Lower leg skin (tissue), 4 donors: ENCODE measurements around the gene CSNK1G3. TPM values are rescaled to one million over a fixed set of nuclear protein-coding genes. Genes with fewer than 3 reads are reported as not detected.
"Not testable (repeated sequence)": the region's sequence is repeated elsewhere in the genome, so short reads cannot be mapped to it uniquely, and the experiment has no call there.

Experiments
- DNase-seq, 2 donors: peaks; one replicate each; pipeline ENCODE4 v3.0.0-alpha.2; 2019; ENCODE audit warnings: low spot score in 2 of 2
- H3K4me3 ChIP-seq: fragments of 200-600 bp; sonication (generic); 2 replicates; pipeline ENCODE4 v1.5.1; 2017; ENCODE audit warnings: mild to moderate bottlenecking, low read depth; ENCODE audit not compliant: poor library complexity, severe bottlenecking
- CTCF ChIP-seq, 3 donors: fragments of 450-650 bp; IDR thresholded peaks; one replicate each; pipeline ENCODE4 v1.5.1; 2016; ENCODE audit warnings: antibody characterized with exemption in 3 of 3, mild to moderate bottlenecking in 3 of 3, moderate library complexity in 2 of 3
- POLR2A ChIP-seq, 2 donors: fragments of 450-650 bp; IDR thresholded peaks; one replicate each; pipeline ENCODE4 v1.6.1; 2016 to 2017; ENCODE audit warnings: antibody characterized with exemption in 2 of 2, mild to moderate bottlenecking in 1 of 2, moderate library complexity in 1 of 2
- WGBS, 2 donors: methylation state at CpG; one replicate each; pipeline ENCODE4 v1.1.5; 2018; 5-methylcytosine and 5-hydroxymethylcytosine counted together
- intact Hi-C: fragments of 100-400 bp; cut with DNase I; formaldehyde crosslinking; loops from one replicate; pipeline ENCODE4 v1.15.0; 2023; ENCODE audit warnings: low total_unique reads
- total RNA-seq, 4 donors: library from RNA; depleted of rRNA; stranded (reverse); fragments of >200 nt; gene quantifications; one replicate each; pipeline ENCODE4 v1.1.0, GENCODE V29; 2016

CSNK1G3 gene
- total RNA-seq, 4 donors from 2014 or later, result 21.5 to 32.8 (median 25.1) TPM

GRCh38 chr5:123636006-123636405, 124.0 kb downstream of the CSNK1G3 start:
- 94 to 95% methylated on average over 21 of the region's 21 CpGs for WGBS, 2 donors
- intact Hi-C loops, result no loop called here
- no peak for TF ChIP-seq CTCF (IDR thresholded peaks at IDR 0.05)
- H3K4me3 ChIP-seq, result no peak overlapping the region
- no peak for DNase-seq

DNA sequence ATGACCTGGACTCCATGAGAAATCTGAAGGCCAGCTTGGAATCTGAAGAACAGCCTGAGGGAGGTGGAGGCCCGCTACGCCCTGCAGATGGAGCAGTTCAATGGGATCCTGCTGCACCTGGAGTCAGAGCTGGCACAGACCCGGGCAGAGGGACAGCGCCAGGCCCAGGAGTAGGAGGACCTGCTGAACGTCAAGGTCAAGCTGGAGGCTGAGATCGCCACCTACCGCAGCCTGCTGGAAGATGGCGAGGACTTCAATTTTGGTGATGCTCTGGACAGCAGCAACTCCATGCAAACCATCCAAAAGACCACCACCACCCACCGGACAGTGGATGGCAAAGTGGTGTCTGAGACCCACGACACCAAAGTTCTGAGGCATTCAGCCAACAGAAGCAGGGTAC, 125.1 kb downstream of the CSNK1G3 start:
- 88 to 94% methylated on average over 6 to 9 of the region's 10 CpGs for WGBS, 2 donors
- DNase-seq, H3K4me3 ChIP-seq, intact Hi-C loops: not testable (repeated sequence)

GRCh38 chr5:123639244-123639643, 127.3 kb downstream of the CSNK1G3 start:
- intact Hi-C loops, result no loop called here

DNA sequence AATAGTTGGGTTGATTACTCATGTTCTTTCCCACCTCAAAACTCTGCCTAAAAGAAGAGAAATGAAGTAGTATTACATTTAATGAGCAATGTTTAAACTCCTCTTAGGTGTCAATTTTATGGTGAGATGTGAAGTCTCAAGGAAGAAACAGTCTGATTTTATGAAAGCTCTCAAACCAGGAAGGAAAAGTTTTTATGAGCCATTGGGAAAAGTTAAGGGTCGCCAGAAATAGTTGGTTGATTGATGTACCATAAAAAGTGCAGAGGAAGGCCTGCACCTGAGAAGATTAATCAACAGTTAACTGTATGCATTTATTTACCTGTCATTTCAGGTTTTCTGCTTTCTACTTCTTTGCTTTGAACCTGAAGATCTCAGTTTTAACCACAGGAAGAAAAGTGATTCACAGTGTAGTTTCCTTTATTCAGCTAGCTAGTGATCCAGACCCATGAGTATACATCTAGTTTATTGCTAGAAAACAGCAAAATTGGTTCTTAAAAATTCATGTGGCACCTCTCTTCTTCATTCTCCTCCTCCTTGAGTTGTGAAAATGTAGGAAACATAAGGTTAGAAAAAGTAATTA, 133.1 kb downstream of the CSNK1G3 start:
- no peak overlapping the region for H3K4me3 ChIP-seq
- WGBS, 2 donors, result 33 to 43% methylated on average over 1 of the region's 1 CpG
- intact Hi-C loops, result no loop called here
- TF ChIP-seq CTCF (IDR thresholded peaks at IDR 0.05) (no peak), POLR2A (IDR thresholded peaks at IDR 0.05) (no peak)
- no peak for DNase-seq

More at GRCh38 chr5:123639244-123639643, 127.3 kb downstream of the CSNK1G3 start:
- no peak for DNase-seq
- no peak for TF ChIP-seq CTCF (IDR thresholded peaks at IDR 0.05)
- TF ChIP-seq POLR2A (IDR thresholded peaks at IDR 0.05), result no peak
- no peak overlapping the region for H3K4me3 ChIP-seq
- WGBS, 2 donors, result 88 to 93% methylated on average over 2 of the region's 2 CpGs

DNA sequence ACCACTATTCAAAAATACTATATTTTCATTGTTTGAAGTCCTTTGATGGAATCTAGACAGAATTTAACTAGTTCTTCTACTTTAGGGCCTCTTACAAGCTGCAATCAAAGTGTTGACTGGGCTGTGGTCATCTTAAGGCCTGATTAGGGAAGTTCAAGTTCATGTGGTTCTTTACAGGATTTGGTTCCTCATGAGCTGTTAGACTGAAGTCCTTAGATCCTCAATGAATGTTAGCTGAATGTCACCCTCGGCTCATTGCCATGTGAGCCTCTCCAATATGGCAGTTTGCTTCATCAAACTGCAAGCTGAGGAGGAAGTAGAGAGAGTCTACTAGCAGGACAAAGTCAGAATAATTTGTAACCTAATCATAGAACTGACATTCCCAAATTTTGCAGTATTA, 135.1 kb downstream of the CSNK1G3 start:
- TF ChIP-seq CTCF (IDR thresholded peaks at IDR 0.05) (no peak), POLR2A (IDR thresholded peaks at IDR 0.05) (no peak)
- 86 to 89% methylated on average over 1 of the region's 1 CpG for WGBS, 2 donors
- no peak overlapping the region for H3K4me3 ChIP-seq
- no peak for DNase-seq
- intact Hi-C loops, result no loop called here

GRCh38 chr5:123651234-123651633, 139.3 kb downstream of the CSNK1G3 start:
- 61 to 71% methylated on average over 4 of the region's 4 CpGs for WGBS, 2 donors
- intact Hi-C loops, result no loop called here

More at GRCh38 chr5:123651234-123651633, 139.3 kb downstream of the CSNK1G3 start:
- no peak overlapping the region for H3K4me3 ChIP-seq
- DNase-seq, result no peak
- TF ChIP-seq POLR2A (IDR thresholded peaks at IDR 0.05) (no peak), CTCF (IDR thresholded peaks at IDR 0.05) (no peak)
